Fibroblast of villous mesenchyme (primary cell): Measurements from ENCODE around the gene FOXN1. TPM values are rescaled to one million over a fixed set of nuclear protein-coding genes. Genes with fewer than 3 reads are reported as not detected.

Experiments
- DNase-seq: peaks from one replicate; pipeline ENCODE4 v3.0.0-alpha.2; 2010; ENCODE audit warnings: low read depth
- H3K4me3 ChIP-seq: 2 replicates; pipeline ENCODE4 v1.5.1; 2011; ENCODE audit warnings: low read depth, mild to moderate bottlenecking, low read length
- CTCF ChIP-seq: IDR thresholded peaks from 2 replicates; pipeline ENCODE4 v1.5.1; 2012; ENCODE audit warnings: low read depth, mild to moderate bottlenecking, low read length; ENCODE audit not compliant: insufficient read depth
- total RNA-seq: library from RNA; depleted of rRNA; stranded (reverse); fragments of >200 nt; gene quantifications from 2 replicates; pipeline ENCODE4 v1.2.3, GENCODE V29; 2012

FOXN1 gene
- total RNA-seq, 1 donor: not detected

- TF ChIP-seq CTCF: no peak
- no peak overlapping the region for H3K4me3 ChIP-seq
- peak; percentile 40 for DNase-seq
Observed at GRCh38 chr17:28532050-28532960, 26.2 kb downstream of the FOXN1 start.

GRCh38 chr17:28533091-28533807 lies 27.1 kb downstream of the FOXN1 start:
- TF ChIP-seq CTCF: no peak
- H3K4me3 ChIP-seq: no peak overlapping the region
- no peak for DNase-seq

GRCh38 chr17:28534740-28535375 lies 28.7 kb downstream of the FOXN1 start:
- DNase-seq: no peak

GRCh38 chr17:28536532-28537218 lies 30.5 kb downstream of the FOXN1 start:
- no peak for TF ChIP-seq CTCF
- no peak for DNase-seq
- no peak overlapping the region for H3K4me3 ChIP-seq

More at GRCh38 chr17:28534740-28535375, 28.7 kb downstream of the FOXN1 start:
- TF ChIP-seq CTCF: no peak
- no peak overlapping the region for H3K4me3 ChIP-seq

GRCh38 chr17:28537219-28537610 lies 31.1 kb downstream of the FOXN1 start:
- no peak for TF ChIP-seq CTCF
- H3K4me3 ChIP-seq: no peak overlapping the region
- DNase-seq: no peak

GRCh38 chr17:28538296-28538895 lies 32.2 kb downstream of the FOXN1 start:
- no peak overlapping the region for H3K4me3 ChIP-seq
- no peak for TF ChIP-seq CTCF
- DNase-seq: no peak
